Activated B cell treated with CpG ODN at 0.5 μM for 24 hours (primary cell): ENCODE data around the gene TMEM250. TPM values are rescaled to one million over a fixed set of nuclear protein-coding genes. Genes with fewer than 3 reads are reported as not detected.

Source experiments
- ATAC-seq: fragments of 200-7000 bp; cut with Tn5 transposase; one replicate; pipeline ENCODE4 v1.10.0; 2021; ENCODE audit warnings: low read depth, mild to moderate bottlenecking, moderate library complexity
- CTCF ChIA-PET: fragments of 350-600 bp; sonication (Branson Sonifier 250); formaldehyde crosslinking; loops from one replicate; lab custom pipeline; 2021; ENCODE audit warnings: antibody characterized with exemption; lab: Charles Lee
- POLR2A ChIA-PET: fragments of 350-600 bp; sonication (Branson Sonifier 250); formaldehyde crosslinking; loops from one replicate; lab custom pipeline; 2021; ENCODE audit warnings: antibody characterized with exemption; lab: Charles Lee
- DNase-seq: peaks from one replicate; pipeline ENCODE4 v3.0.0; 2022
- H3K27ac Mint-ChIP-seq: one replicate; pipeline ENCODE4 v1.8.0; 2020; ENCODE audit warnings: mixed read lengths
- H3K27me3 Mint-ChIP-seq: one replicate; pipeline ENCODE4 v1.8.0; 2021; ENCODE audit warnings: mixed read lengths
- H3K36me3 Mint-ChIP-seq: one replicate; pipeline ENCODE4 v1.8.0; 2021; ENCODE audit warnings: low read depth, mixed read lengths
- H3K4me1 Mint-ChIP-seq: one replicate; pipeline ENCODE4 v1.8.0; 2021; ENCODE audit warnings: mixed read lengths
- H3K4me3 Mint-ChIP-seq: one replicate; pipeline ENCODE4 v1.8.0; 2020; ENCODE audit warnings: mild to moderate bottlenecking, mixed read lengths
- H3K9me3 Mint-ChIP-seq: one replicate; pipeline ENCODE4 v1.8.0; 2020; ENCODE audit warnings: mixed read lengths
- intact Hi-C: fragments of 100-400 bp; cut with micrococcal nuclease; formaldehyde crosslinking; loops from one replicate; pipeline ENCODE4 v1.15.1; 2024
- total RNA-seq: library from RNA; stranded (reverse); gene quantifications from 2 replicates; pipeline ENCODE4 v1.2.3, GENCODE V29; 2022
- TF ChIP-seq, protein P1 (sequence below): fragments of 200-600 bp; IDR thresholded peaks from one replicate; pipeline ENCODE4 v1.8.0; 2022; ENCODE audit warnings: antibody characterized with exemption, mild to moderate bottlenecking

Gene TMEM250
- total RNA-seq, 1 donor from 2014 or later = 23.4 TPM

DNA sequence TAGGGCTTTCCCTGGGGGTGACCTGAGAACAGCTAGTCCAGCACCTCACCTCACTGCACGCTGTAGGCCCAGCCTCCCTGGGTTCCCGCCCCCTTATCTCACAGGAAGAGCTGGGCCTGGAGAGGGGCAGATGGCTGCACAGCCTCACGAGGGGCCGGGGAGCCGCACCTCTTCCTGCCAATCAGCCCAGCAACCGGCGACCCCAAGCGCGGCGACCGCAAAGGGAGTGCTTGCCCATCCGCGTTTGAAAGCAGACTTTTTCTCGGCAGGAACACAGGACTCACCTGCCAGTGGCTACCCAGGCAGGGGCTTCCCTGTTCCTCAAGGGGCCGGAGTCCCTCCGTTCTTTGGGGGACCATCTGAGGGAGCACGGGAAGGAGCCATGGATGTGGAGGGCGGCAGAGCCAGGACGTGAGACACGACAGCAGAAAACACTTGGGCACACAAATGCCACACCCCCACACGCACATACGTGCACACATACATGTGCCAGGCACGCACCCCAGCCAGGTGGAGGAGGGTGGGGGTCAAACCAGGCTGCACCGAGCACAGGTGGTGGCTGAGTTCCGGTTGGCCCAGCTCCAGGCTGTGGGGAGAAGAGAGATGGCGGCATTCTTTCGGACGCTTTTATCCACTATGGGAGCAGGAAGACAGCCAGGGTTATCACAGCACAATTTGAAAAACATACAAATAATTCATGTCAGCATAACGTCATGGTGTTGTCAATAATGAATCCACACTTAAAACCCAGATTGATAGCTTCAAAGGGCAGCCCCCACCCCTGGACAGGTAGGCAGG is 11.3 kb downstream of the TMEM250 start:
- DNase-seq = no peak
- POLR2A ChIA-PET = interaction anchor here (0.6 to 3.2 kb wide), 5 partner anchors 10 to 146 kb away, joined by 3 to 16 read pairs (median 3); partner anchors contain the start of genes TMEM250 and UBAC1
- ATAC-seq = no peak

GRCh38 chr9:136105398-136106135 is 13.1 kb downstream of the TMEM250 start:
- Mint-ChIP-seq H3K4me1 (peaks cover 35% of the 10 kb centered on the region), H3K9me3 (no peaks in the 10 kb centered on the region), H3K27ac (no peak overlapping the region), H3K4me3 (no peak overlapping the region), H3K27me3 (peaks cover 3% of the 10 kb centered on the region), H3K36me3 (no peaks in the 10 kb centered on the region)
- DNase-seq (no peak), ATAC-seq (no peak)
- ChIA-PET POLR2A (interaction anchor here (3.2 kb wide), 1 partner anchor 12 kb away, joined by 16 read pairs; the partner anchor contains the start of gene TMEM250), CTCF (interaction anchor here (0.9 to 1.3 kb wide), 2 partner anchors 138 to 178 kb away, joined by 3 to 4 read pairs; no protein-coding TSS in a partner anchor)
- intact Hi-C loops = no loop called here
- TF ChIP-seq, protein P1, sequence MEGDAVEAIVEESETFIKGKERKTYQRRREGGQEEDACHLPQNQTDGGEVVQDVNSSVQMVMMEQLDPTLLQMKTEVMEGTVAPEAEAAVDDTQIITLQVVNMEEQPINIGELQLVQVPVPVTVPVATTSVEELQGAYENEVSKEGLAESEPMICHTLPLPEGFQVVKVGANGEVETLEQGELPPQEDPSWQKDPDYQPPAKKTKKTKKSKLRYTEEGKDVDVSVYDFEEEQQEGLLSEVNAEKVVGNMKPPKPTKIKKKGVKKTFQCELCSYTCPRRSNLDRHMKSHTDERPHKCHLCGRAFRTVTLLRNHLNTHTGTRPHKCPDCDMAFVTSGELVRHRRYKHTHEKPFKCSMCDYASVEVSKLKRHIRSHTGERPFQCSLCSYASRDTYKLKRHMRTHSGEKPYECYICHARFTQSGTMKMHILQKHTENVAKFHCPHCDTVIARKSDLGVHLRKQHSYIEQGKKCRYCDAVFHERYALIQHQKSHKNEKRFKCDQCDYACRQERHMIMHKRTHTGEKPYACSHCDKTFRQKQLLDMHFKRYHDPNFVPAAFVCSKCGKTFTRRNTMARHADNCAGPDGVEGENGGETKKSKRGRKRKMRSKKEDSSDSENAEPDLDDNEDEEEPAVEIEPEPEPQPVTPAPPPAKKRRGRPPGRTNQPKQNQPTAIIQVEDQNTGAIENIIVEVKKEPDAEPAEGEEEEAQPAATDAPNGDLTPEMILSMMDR = no peak

More for the DNA sequence above, 11.3 kb downstream of the TMEM250 start:
- TF ChIP-seq, protein P1 = no peak
- intact Hi-C loops = no loop called here
- Mint-ChIP-seq H3K27ac (peak overlapping the region; percentile 71), H3K4me3 (peak overlapping the region; percentile 61), H3K36me3 (no peaks in the 10 kb centered on the region), H3K27me3 (peaks cover 3% of the 10 kb centered on the region), H3K9me3 (no peaks in the 10 kb centered on the region), H3K4me1 (peaks cover 36% of the 10 kb centered on the region)
- CTCF ChIA-PET = interaction anchor here (0.5 kb wide), 1 partner anchor 10 kb away, joined by 3 read pairs; no protein-coding TSS in a partner anchor

DNA sequence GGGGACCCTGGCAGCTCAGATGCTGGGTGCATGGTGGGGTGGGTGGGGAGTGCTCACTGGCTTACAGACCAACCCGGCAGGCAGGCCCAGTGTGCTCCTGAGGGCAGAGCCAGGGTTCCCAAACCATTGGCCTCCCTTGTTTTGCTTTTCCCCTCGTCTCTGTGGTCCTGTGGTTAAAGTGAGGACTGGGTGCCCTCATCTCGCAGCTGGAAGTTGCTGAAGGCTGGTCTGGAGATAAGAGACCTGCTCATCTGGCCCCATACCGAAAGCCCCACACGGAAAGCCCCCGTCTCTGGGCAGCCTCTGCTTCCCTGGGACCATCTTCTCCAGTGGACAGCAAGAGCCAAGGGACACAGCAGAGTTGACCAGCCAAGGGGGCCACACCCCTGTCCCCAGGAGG is 13.8 kb downstream of the TMEM250 start:
- TF ChIP-seq, protein P1 = no peak
- H3K4me3 Mint-ChIP-seq = no peak overlapping the region
- intact Hi-C loops = no loop called here
- DNase-seq (no peak), ATAC-seq (no peak)
- no peaks in the 10 kb centered on the region for H3K9me3 Mint-ChIP-seq
- ChIA-PET CTCF (no interaction called here), POLR2A (interaction anchor here (0.6 kb wide), 1 partner anchor 320 kb away, joined by 5 read pairs; no protein-coding TSS in a partner anchor)
- peaks cover 3% of the 10 kb centered on the region for H3K27me3 Mint-ChIP-seq
- no peak overlapping the region for H3K27ac Mint-ChIP-seq
- H3K4me1 Mint-ChIP-seq = peaks cover 29% of the 10 kb centered on the region
- H3K36me3 Mint-ChIP-seq = no peaks in the 10 kb centered on the region

DNA sequence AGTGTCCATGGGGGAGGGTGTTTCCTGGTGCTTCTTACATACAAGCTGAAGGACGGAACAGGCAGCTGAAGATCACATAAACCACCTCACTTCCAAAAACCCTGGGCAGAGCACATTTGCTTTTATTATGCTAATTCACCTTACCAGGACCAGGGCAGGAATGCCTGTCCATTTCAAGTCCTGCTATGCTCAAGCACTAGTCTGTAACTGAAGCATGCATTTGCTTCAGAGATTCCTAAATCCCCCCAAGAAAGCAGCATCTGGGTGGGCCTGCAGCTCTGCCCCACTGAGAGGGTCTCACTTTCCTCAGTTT is 14.2 kb downstream of the TMEM250 start:
- CTCF ChIA-PET = no interaction called here
- POLR2A ChIA-PET = interaction anchor here (0.6 kb wide), 1 partner anchor 321 kb away, joined by 5 read pairs; no protein-coding TSS in a partner anchor

More for the DNA sequence above, 14.2 kb downstream of the TMEM250 start:
- DNase-seq (no peak), ATAC-seq (no peak)
- H3K9me3 Mint-ChIP-seq = no peaks in the 10 kb centered on the region
- TF ChIP-seq, protein P1 = no peak
- peaks cover 3% of the 10 kb centered on the region for H3K27me3 Mint-ChIP-seq
- peaks cover 27% of the 10 kb centered on the region for H3K4me1 Mint-ChIP-seq
- no peaks in the 10 kb centered on the region for H3K36me3 Mint-ChIP-seq
- intact Hi-C loops = no loop called here
- H3K27ac Mint-ChIP-seq = no peak overlapping the region
- H3K4me3 Mint-ChIP-seq = no peak overlapping the region
